C4-2B (cell line): ENCODE measurements around the gene LYRM1.

Experiments
- CTCF ChIP-seq: fragments of 450-650 bp; conservative IDR thresholded peaks from 2 replicates; pipeline ENCODE4 v1.5.1; 2017; ENCODE audit warnings: mild to moderate bottlenecking
- ZFX ChIP-seq: fragments of 450-650 bp; IDR thresholded peaks from 2 replicates; pipeline ENCODE4 v1.6.1; 2017

- TF ChIP-seq CTCF = no peak
- TF ChIP-seq ZFX = no peak
Measured at GRCh38 chr16:20903116-20903898, 2.7 kb downstream of the LYRM1 start.
